Neural progenitor cell (in vitro differentiated cells): ENCODE data around the gene IGSF3. TPM values are rescaled to one million over a fixed set of nuclear protein-coding genes. Genes with fewer than 3 reads are reported as not detected.
"Not testable (repeated sequence)": the region's sequence is repeated elsewhere in the genome, so short reads cannot be mapped to it uniquely, and the experiment has no call there.

ENCODE experiments used
- DNase-seq: peaks from one replicate; pipeline ENCODE4 v3.0.0-alpha.2; 2016; ENCODE audit warnings: low spot score
- H2AFZ ChIP-seq: fragments of 200-600 bp; sonication (generic); replicated peaks from 2 replicates; pipeline ENCODE4 v1.6.1; 2016; ENCODE audit warnings: antibody characterized with exemption
- H3F3A ChIP-seq: fragments of 200-600 bp; sonication (generic); 2 replicates; pipeline ENCODE4 v1.6.1; 2016; ENCODE audit warnings: antibody characterized with exemption, low read depth
- H3K27ac ChIP-seq: fragments of 200-600 bp; sonication (generic); 2 replicates; pipeline ENCODE4 v1.5.1; 2016; ENCODE audit warnings: mild to moderate bottlenecking
- H3K27me3 ChIP-seq: fragments of 200-600 bp; sonication (generic); 2 replicates; pipeline ENCODE4 v1.6.1; 2016; ENCODE audit warnings: mild to moderate bottlenecking, moderate library complexity
- H3K36me3 ChIP-seq: fragments of 200-600 bp; sonication (generic); 2 replicates; pipeline ENCODE4 v1.5.1; 2016
- H3K4me1 ChIP-seq: fragments of 200-600 bp; sonication (generic); 2 replicates; pipeline ENCODE4 v1.6.1; 2016; ENCODE audit warnings: mixed run types
- H3K4me2 ChIP-seq: fragments of 200-600 bp; sonication (generic); 2 replicates; pipeline ENCODE4 v1.6.1; 2016
- H3K4me3 ChIP-seq: fragments of 200-600 bp; sonication (generic); 2 replicates; pipeline ENCODE4 v1.5.1; 2016
- H3K79me2 ChIP-seq: fragments of 200-600 bp; sonication (generic); 2 replicates; pipeline ENCODE4 v1.6.1; 2016; ENCODE audit warnings: low read depth
- H3K9ac ChIP-seq: fragments of 200-600 bp; sonication (generic); 2 replicates; pipeline ENCODE4 v1.6.1; 2016
- H3K9me3 ChIP-seq: fragments of 200-600 bp; sonication (generic); 2 replicates; pipeline ENCODE4 v1.5.1; 2016; ENCODE audit warnings: low read depth
- H4K20me1 ChIP-seq: fragments of 200-600 bp; sonication (generic); 2 replicates; pipeline ENCODE4 v1.6.1; 2016; ENCODE audit warnings: low read depth
- H3K27ac Mint-ChIP-seq: 3 replicates; pipeline ENCODE4 v1.8.0; 2021; ENCODE audit warnings: mixed read lengths
- H3K27me3 Mint-ChIP-seq: 2 replicates; pipeline ENCODE4 v1.8.0; 2022; ENCODE audit warnings: low read depth, mild to moderate bottlenecking, inconsistent platforms, moderate library complexity, mixed read lengths; ENCODE audit not compliant: insufficient read depth
- H3K36me3 Mint-ChIP-seq: 3 replicates; pipeline ENCODE4 v1.8.0; 2021; ENCODE audit warnings: mixed read lengths
- H3K4me1 Mint-ChIP-seq: 3 replicates; pipeline ENCODE4 v1.8.0; 2021; ENCODE audit warnings: mixed read lengths
- H3K4me3 Mint-ChIP-seq: 3 replicates; pipeline ENCODE4 v1.8.0; 2021; ENCODE audit warnings: mild to moderate bottlenecking, moderate library complexity, mixed read lengths
- H3K9me3 Mint-ChIP-seq: 3 replicates; pipeline ENCODE4 v1.8.0; 2020; ENCODE audit warnings: mixed read lengths
- CTCF ChIP-seq: fragments of 200-600 bp; sonication (generic); IDR thresholded peaks from 2 replicates; pipeline ENCODE4 v1.5.1; 2017; ENCODE audit warnings: antibody characterized with exemption, mild to moderate bottlenecking
- EZH2 ChIP-seq: fragments of 200-600 bp; sonication (generic); IDR thresholded peaks from 2 replicates; pipeline ENCODE4 v1.6.1; 2017; ENCODE audit warnings: antibody characterized with exemption, mild to moderate bottlenecking, moderate library complexity
- EZH2phosphoT487 ChIP-seq: fragments of 200-600 bp; sonication (generic); IDR thresholded peaks from 2 replicates; pipeline ENCODE4 v1.6.1; 2017; ENCODE audit warnings: antibody characterized with exemption
- total RNA-seq: library from RNA; depleted of rRNA; stranded (reverse); fragments of >200 nt; gene quantifications from 2 replicates; pipeline ENCODE4 v1.2.3, GENCODE V29; 2015; ENCODE audit warnings: low replicate concordance

The IGSF3 gene
- total RNA-seq, 1 donor from 2014 or later = 24.0 TPM

DNA sequence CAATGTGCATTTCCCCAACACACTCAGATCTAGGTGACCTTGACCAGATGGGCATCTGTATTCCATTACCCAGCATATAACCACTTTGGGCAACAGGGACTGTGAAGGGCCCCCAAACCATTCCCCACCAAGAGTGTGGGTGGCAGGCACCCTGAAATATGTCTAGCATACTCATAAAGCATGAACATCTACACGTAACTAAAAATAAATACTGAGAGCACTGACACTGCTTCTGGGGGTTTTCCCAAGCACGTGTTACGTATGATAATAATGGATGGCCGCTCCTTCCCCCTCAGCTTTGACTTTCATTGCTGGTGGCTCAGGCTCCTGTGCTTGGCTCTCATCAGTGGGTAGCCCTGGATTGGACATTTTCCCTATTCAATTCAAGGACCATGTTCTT is 39.1 kb downstream of the IGSF3 start:
- Histone ChIP-seq H3K27ac (no peak overlapping the region), H3K4me3 (no peak overlapping the region), H3K4me1 (peaks cover 33% of the 10 kb centered on the region), H3K9me3 (no peaks in the 10 kb centered on the region), H3K9ac (no peak overlapping the region), H3K36me3 (no peaks in the 10 kb centered on the region), H3K4me2 (no peak overlapping the region), H4K20me1 (peaks cover 12% of the 10 kb centered on the region), H2AFZ (no peak overlapping the region), H3K79me2 (peaks cover 9% of the 10 kb centered on the region), H3K27me3 (no peaks in the 10 kb centered on the region), H3F3A (peaks cover 4% of the 10 kb centered on the region)
- no peaks in the 10 kb centered on the region for H3K36me3 Mint-ChIP-seq
- peaks cover 29% of the 10 kb centered on the region for H3K4me1 Mint-ChIP-seq
- TF ChIP-seq EZH2 (no peak), EZH2phosphoT487 (no peak), CTCF (no peak)
- peak overlapping the region; percentile 46 for H3K27ac Mint-ChIP-seq
- H3K4me3 Mint-ChIP-seq = no peak overlapping the region
- no peak for DNase-seq
- H3K27me3 Mint-ChIP-seq = peaks cover 9% of the 10 kb centered on the region
- no peaks in the 10 kb centered on the region for H3K9me3 Mint-ChIP-seq

- H3K9me3 Mint-ChIP-seq, H2AFZ ChIP-seq, H3K27me3 ChIP-seq, H3K79me2 ChIP-seq, H3K36me3 Mint-ChIP-seq, H3K27me3 Mint-ChIP-seq, H3K27ac Mint-ChIP-seq, H3K27ac ChIP-seq, H3K9me3 ChIP-seq, H3K36me3 ChIP-seq, H3K4me3 Mint-ChIP-seq, H3K4me2 ChIP-seq, H3K4me3 ChIP-seq, H3F3A ChIP-seq, H3K9ac ChIP-seq: not testable (repeated sequence)
- peaks cover 28% of the 10 kb centered on the region for H3K4me1 ChIP-seq
- peak; percentile 32 for DNase-seq
- H3K4me1 Mint-ChIP-seq = peaks cover 29% of the 10 kb centered on the region
- peaks cover 12% of the 10 kb centered on the region for H4K20me1 ChIP-seq
Observed at GRCh38 chr1:116627357-116627756, 40.2 kb downstream of the IGSF3 start.

- H4K20me1 ChIP-seq = peaks cover 12% of the 10 kb centered on the region
- not testable (repeated sequence) for H3K4me3 Mint-ChIP-seq, H3K9me3 ChIP-seq, H2AFZ ChIP-seq, H3K27ac Mint-ChIP-seq, H3K4me3 ChIP-seq, H3K9me3 Mint-ChIP-seq, H3F3A ChIP-seq, H3K27me3 ChIP-seq, H3K27ac ChIP-seq, H3K9ac ChIP-seq, H3K4me2 ChIP-seq, DNase-seq, H3K36me3 Mint-ChIP-seq, H3K79me2 ChIP-seq, H3K36me3 ChIP-seq
- peaks cover 26% of the 10 kb centered on the region for H3K4me1 ChIP-seq
- Mint-ChIP-seq H3K4me1 (peaks cover 25% of the 10 kb centered on the region), H3K27me3 (peaks cover 11% of the 10 kb centered on the region)
Observed at GRCh38 chr1:116626915-116627314, 40.6 kb downstream of the IGSF3 start.

DNA sequence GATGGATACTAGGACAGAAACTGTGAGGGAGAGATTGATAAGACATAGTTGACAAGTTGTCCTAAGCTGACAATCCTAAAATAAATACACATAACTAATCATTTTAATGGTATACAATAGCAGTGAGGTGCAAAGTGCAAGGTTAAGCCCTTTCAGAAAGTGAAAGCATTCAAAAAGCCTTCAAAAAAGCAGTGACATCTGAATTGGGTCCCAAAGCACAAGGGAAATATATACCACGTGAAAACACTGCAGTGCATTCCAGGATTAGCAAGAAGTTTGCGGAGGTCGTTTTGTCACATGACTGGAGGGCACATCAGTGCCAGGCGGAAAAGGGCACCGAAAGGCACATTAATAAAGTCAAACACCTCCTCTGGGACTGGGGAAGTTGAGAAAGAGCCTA is 42.4 kb downstream of the IGSF3 start:
- H3K4me2 ChIP-seq, H3K79me2 ChIP-seq, H2AFZ ChIP-seq, H3K36me3 Mint-ChIP-seq, DNase-seq, H3K9me3 ChIP-seq, H3K27me3 ChIP-seq, H3K4me3 ChIP-seq, H3K4me3 Mint-ChIP-seq, H3K27ac Mint-ChIP-seq, H3F3A ChIP-seq, H3K36me3 ChIP-seq, H3K9me3 Mint-ChIP-seq, H3K27ac ChIP-seq, H3K27me3 Mint-ChIP-seq, H3K9ac ChIP-seq: not testable (repeated sequence)
- Histone ChIP-seq H4K20me1 (peaks cover 12% of the 10 kb centered on the region), H3K4me1 (peaks cover 26% of the 10 kb centered on the region)
- H3K4me1 Mint-ChIP-seq = peaks cover 22% of the 10 kb centered on the region

DNA sequence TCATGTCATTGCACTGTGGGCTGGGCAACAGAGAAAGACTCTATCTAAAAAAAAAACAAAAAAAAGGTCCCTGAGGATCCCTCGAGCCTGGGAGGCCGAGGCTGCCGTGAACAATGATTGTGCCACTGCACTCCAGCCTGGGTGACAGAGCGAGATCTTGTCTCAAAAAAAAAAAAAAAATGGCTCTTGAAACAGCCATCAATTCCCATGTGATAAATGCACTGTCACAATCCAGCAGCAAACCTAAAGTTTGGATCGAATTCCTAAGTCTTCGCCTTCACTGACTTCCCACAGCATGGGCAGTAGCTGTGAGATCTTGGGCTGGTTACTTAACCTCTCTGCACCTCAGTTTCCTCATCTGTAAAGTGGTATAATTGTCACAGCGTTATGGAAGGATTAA is 43.5 kb downstream of the IGSF3 start:
- H3K27ac ChIP-seq = no peak overlapping the region
- no peak overlapping the region for H3K9ac ChIP-seq
- peaks cover 23% of the 10 kb centered on the region for H3K4me1 Mint-ChIP-seq
- no peaks in the 10 kb centered on the region for H3K9me3 ChIP-seq
- H3K36me3 Mint-ChIP-seq = peaks cover 1% of the 10 kb centered on the region
- H3K36me3 ChIP-seq = no peaks in the 10 kb centered on the region
- H4K20me1 ChIP-seq = peaks cover 15% of the 10 kb centered on the region
- no peak overlapping the region for H2AFZ ChIP-seq
- no peak for TF ChIP-seq CTCF
- TF ChIP-seq EZH2 = no peak
- no peak for TF ChIP-seq EZH2phosphoT487
- H3K27me3 ChIP-seq = no peaks in the 10 kb centered on the region
- no peak overlapping the region for H3K4me3 Mint-ChIP-seq
- H3F3A ChIP-seq = no peaks in the 10 kb centered on the region
- H3K4me2 ChIP-seq = no peak overlapping the region
- H3K9me3 Mint-ChIP-seq = peaks cover 2% of the 10 kb centered on the region
- peaks cover 9% of the 10 kb centered on the region for H3K79me2 ChIP-seq
- peaks cover 6% of the 10 kb centered on the region for H3K27me3 Mint-ChIP-seq
- DNase-seq = no peak
- no peak overlapping the region for H3K4me3 ChIP-seq
- peaks cover 24% of the 10 kb centered on the region for H3K4me1 ChIP-seq
- no peak overlapping the region for H3K27ac Mint-ChIP-seq

- not testable (repeated sequence) for H3K36me3 ChIP-seq, H3K9ac ChIP-seq, H3K9me3 ChIP-seq, DNase-seq, H3K4me3 Mint-ChIP-seq, H3K79me2 ChIP-seq, H3K9me3 Mint-ChIP-seq, H3K27me3 ChIP-seq, H3F3A ChIP-seq, H3K27ac ChIP-seq, H3K4me3 ChIP-seq, H3K4me2 ChIP-seq, H3K36me3 Mint-ChIP-seq, H3K27me3 Mint-ChIP-seq, H2AFZ ChIP-seq, H3K27ac Mint-ChIP-seq
- H3K4me1 Mint-ChIP-seq = peaks cover 18% of the 10 kb centered on the region
- Histone ChIP-seq H4K20me1 (peaks cover 18% of the 10 kb centered on the region), H3K4me1 (peaks cover 21% of the 10 kb centered on the region)
Observed at GRCh38 chr1:116622496-116622895, 45.0 kb downstream of the IGSF3 start.

- not testable (repeated sequence) for H2AFZ ChIP-seq, H3K79me2 ChIP-seq, H3K27ac Mint-ChIP-seq, H3F3A ChIP-seq, H3K9me3 Mint-ChIP-seq, H3K27me3 ChIP-seq, DNase-seq, H3K4me3 Mint-ChIP-seq, H3K36me3 ChIP-seq, H3K36me3 Mint-ChIP-seq, H3K4me2 ChIP-seq, H3K9ac ChIP-seq, H3K9me3 ChIP-seq, H3K4me3 ChIP-seq, H3K27me3 Mint-ChIP-seq, H3K27ac ChIP-seq
- Histone ChIP-seq H3K4me1 (peaks cover 15% of the 10 kb centered on the region), H4K20me1 (peaks cover 16% of the 10 kb centered on the region)
- peaks cover 12% of the 10 kb centered on the region for H3K4me1 Mint-ChIP-seq
Observed at GRCh38 chr1:116621756-116622155, 45.8 kb downstream of the IGSF3 start.
